ENCODE measurements around the gene GDNF. TPM values are rescaled to one million over a fixed set of nuclear protein-coding genes. Genes with fewer than 3 reads are reported as not detected.

Gene GDNF
- total RNA-seq, 4 donors from 2014 or later: 2.0 to 10.1 (median 5.0) TPM

GRCh38 chr5:37836592-37837413, 3.0 kb downstream of the GDNF start:
- peak overlapping the region; percentile 69 to 82 (median 72) for H3K4me3 ChIP-seq
- H3K36me3 ChIP-seq: no peaks in the 10 kb centered on the region
- H3K27me3 ChIP-seq: peaks cover 0 to 52% (median 0%) of the 10 kb centered on the region in 4 donors
- H3K27ac ChIP-seq (replicated peaks in 1 of 4): peak overlapping the region; percentile 90 to 94 (median 92)
- DNase-seq (ENCODE audit: extremely low spot score): no peak
- intact Hi-C loops (cut with DNase I): loop anchor here (2.0 to 5.0 kb wide), 3 partner anchors 65 to 424 kb away; no protein-coding TSS in a partner anchor
- no CpG with 5 or more reads among the region's 65 CpGs for WGBS
- H3K4me1 ChIP-seq: peaks cover 30 to 93% (median 91%) of the 10 kb centered on the region in 4 donors
- no peak for TF ChIP-seq POLR2A (IDR thresholded peaks at IDR 0.05; ENCODE audit: low read depth)
- TF ChIP-seq EP300 (IDR thresholded peaks at IDR 0.05): no peak
- no peak for TF ChIP-seq CTCF (IDR thresholded peaks at IDR 0.05)
- TF ChIP-seq POLR2AphosphoS5 (IDR thresholded peaks at IDR 0.05): no peak
- H3K9me3 ChIP-seq: no peaks in the 10 kb centered on the region

- Histone ChIP-seq H3K4me1 (peaks cover 30 to 98% (median 93%) of the 10 kb centered on the region in 4 donors), H3K36me3 (no peaks in the 10 kb centered on the region), H3K9me3 (no peaks in the 10 kb centered on the region), H3K4me3 (peak overlapping the region; percentile 69 to 82 (median 72)), H3K27ac (replicated peaks in 1 of 4) (peak overlapping the region; percentile 90 to 94 (median 92)), H3K27me3 (peaks cover 0 to 52% (median 0%) of the 10 kb centered on the region in 4 donors)
- WGBS: 38% methylated on average over 16 of the region's 16 CpGs
- no peak for DNase-seq (ENCODE audit: extremely low spot score)
- intact Hi-C loops (cut with DNase I): loop anchor here (2.0 to 5.0 kb wide), 3 partner anchors 64 to 423 kb away; no protein-coding TSS in a partner anchor
- TF ChIP-seq EP300 (IDR thresholded peaks at IDR 0.05) (no peak), POLR2AphosphoS5 (IDR thresholded peaks at IDR 0.05) (no peak), CTCF (IDR thresholded peaks at IDR 0.05) (no peak), POLR2A (IDR thresholded peaks at IDR 0.05; ENCODE audit: low read depth) (no peak)
These were observed 3.6 kb downstream of the GDNF start for GRCh38 chr5:37836235-37836591.

GRCh38 chr5:37835380-37835973, 4.4 kb downstream of the GDNF start:
- Histone ChIP-seq H3K9me3 (no peaks in the 10 kb centered on the region), H3K4me3 (peak overlapping the region; percentile 69 to 82 (median 72)), H3K27me3 (peaks cover 0 to 48% (median 0%) of the 10 kb centered on the region in 4 donors), H3K4me1 (peaks cover 30 to 92% (median 86%) of the 10 kb centered on the region in 4 donors), H3K36me3 (no peaks in the 10 kb centered on the region), H3K27ac (replicated peaks in 1 of 4) (peak overlapping the region; percentile 85 to 94 (median 92))
- 63% methylated on average over 14 of the region's 19 CpGs for WGBS
- TF ChIP-seq POLR2AphosphoS5 (IDR thresholded peaks at IDR 0.05) (no peak), CTCF (IDR thresholded peaks at IDR 0.05) (no peak), EP300 (IDR thresholded peaks at IDR 0.05) (no peak), POLR2A (IDR thresholded peaks at IDR 0.05; ENCODE audit: low read depth) (no peak)
- DNase-seq (ENCODE audit: extremely low spot score): no peak
- intact Hi-C loops (cut with DNase I): loop anchor here (5.0 kb wide), 1 partner anchor 63 kb away; no protein-coding TSS in a partner anchor

- peak overlapping the region; percentile 85 to 94 (median 92) for H3K27ac ChIP-seq (replicated peaks in 1 of 4)
- no peaks in the 10 kb centered on the region for H3K36me3 ChIP-seq
- no peak for TF ChIP-seq CTCF (IDR thresholded peaks at IDR 0.05)
- TF ChIP-seq POLR2AphosphoS5 (IDR thresholded peaks at IDR 0.05): no peak
- TF ChIP-seq EP300 (IDR thresholded peaks at IDR 0.05): no peak
- no peak for TF ChIP-seq POLR2A (IDR thresholded peaks at IDR 0.05; ENCODE audit: low read depth)
- H3K4me3 ChIP-seq: peak overlapping the region; percentile 69 to 82 (median 72)
- no peaks in the 10 kb centered on the region for H3K9me3 ChIP-seq
- peaks cover 0 to 41% (median 0%) of the 10 kb centered on the region in 4 donors for H3K27me3 ChIP-seq
- 19% methylated on average over 29 of the region's 64 CpGs for WGBS
- intact Hi-C loops (cut with DNase I): loop anchor here (5.0 kb wide), 1 partner anchor 62 kb away; no protein-coding TSS in a partner anchor
- H3K4me1 ChIP-seq: peaks cover 27 to 85% (median 79%) of the 10 kb centered on the region in 4 donors
- no peak for DNase-seq (ENCODE audit: extremely low spot score)
These were observed 5.1 kb downstream of the GDNF start for GRCh38 chr5:37834542-37835379.
